ENCODE results near the gene LTB. TPM values are rescaled to one million over a fixed set of nuclear protein-coding genes. Genes with fewer than 3 reads are reported as not detected.

LTB gene, protein sequence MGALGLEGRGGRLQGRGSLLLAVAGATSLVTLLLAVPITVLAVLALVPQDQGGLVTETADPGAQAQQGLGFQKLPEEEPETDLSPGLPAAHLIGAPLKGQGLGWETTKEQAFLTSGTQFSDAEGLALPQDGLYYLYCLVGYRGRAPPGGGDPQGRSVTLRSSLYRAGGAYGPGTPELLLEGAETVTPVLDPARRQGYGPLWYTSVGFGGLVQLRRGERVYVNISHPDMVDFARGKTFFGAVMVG
- polyA plus RNA-seq (ENCODE audit: insufficient read length in 3 of 3): 1 to 10 TPM in 2 of 3 donors, under 1 TPM in 1; 0.89 to 1.4 (median 1.2) TPM

DNA sequence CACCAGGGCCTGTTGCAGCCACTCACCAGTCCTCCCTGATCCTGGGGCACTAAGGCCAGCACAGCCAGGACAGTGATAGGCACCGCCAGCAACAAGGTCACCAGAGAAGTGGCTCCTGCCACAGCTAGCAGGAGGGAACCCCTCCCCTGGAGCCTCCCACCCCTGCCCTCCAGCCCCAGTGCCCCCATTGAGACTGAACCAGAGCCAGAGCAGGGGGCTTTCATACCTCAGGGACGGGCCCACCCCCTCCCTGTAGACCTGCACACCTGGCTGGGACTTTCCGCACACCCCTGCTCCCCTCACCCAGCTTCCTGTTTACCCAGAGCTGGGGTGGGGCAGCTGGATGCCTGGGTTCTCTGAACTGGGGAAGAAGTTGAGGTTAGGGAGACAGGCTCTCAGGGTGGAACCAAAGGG, at the start of gene LTB:
Gene LTB (minus strand): TSS at position 195 of the 414 bp plus-strand sequence. CDS start 7 bp downstream, at position 188.
- DNase-seq (ENCODE audit: low read depth in 3 of 3, low spot score in 2 of 3): no peak

DNA sequence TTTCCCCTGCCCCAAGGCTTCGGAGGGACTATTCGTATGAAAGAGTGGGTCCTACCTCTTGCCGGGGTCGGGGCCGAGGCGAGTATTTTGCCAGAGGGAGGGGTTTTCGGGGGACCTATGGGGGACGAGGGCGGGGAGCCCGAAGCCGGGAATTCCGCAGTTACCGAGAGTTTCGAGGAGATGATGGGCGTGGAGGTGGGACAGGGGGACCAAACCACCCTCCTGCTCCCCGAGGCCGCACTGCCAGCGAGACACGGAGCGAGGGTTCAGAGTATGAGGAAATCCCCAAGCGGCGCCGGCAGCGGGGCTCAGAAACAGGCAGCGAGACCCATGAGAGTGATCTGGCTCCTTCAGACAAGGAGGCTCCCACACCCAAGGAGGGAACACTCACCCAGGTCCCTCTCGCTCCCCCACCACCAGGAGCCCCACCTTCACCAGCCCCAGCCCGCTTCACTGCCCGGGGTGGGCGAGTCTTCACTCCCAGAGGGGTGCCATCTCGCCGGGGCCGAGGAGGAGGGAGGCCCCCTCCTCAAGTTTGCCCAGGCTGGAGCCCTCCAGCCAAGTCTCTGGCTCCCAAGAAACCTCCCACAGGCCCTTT, 49.6 kb upstream of the LTB start:
- no peak for DNase-seq (ENCODE audit: low read depth in 3 of 3, low spot score in 2 of 3)

DNA sequence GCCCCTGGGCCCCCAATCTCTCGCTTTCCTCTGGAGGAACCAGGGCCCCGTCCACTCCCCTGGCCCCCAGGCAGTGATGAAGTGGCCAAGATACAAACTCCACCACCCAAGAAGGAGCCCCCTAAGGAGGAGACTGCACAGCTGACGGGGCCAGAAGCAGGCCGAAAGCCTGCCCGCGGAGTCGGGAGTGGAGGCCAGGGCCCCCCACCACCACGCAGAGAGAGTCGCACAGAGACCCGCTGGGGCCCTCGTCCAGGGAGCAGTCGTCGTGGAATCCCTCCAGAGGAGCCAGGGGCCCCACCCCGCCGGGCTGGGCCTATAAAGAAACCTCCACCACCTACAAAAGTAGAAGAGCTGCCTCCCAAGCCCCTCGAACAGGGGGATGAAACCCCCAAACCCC, 49.0 kb upstream of the LTB start:
- DNase-seq (ENCODE audit: low read depth in 3 of 3, low spot score in 2 of 3): no peak

DNA sequence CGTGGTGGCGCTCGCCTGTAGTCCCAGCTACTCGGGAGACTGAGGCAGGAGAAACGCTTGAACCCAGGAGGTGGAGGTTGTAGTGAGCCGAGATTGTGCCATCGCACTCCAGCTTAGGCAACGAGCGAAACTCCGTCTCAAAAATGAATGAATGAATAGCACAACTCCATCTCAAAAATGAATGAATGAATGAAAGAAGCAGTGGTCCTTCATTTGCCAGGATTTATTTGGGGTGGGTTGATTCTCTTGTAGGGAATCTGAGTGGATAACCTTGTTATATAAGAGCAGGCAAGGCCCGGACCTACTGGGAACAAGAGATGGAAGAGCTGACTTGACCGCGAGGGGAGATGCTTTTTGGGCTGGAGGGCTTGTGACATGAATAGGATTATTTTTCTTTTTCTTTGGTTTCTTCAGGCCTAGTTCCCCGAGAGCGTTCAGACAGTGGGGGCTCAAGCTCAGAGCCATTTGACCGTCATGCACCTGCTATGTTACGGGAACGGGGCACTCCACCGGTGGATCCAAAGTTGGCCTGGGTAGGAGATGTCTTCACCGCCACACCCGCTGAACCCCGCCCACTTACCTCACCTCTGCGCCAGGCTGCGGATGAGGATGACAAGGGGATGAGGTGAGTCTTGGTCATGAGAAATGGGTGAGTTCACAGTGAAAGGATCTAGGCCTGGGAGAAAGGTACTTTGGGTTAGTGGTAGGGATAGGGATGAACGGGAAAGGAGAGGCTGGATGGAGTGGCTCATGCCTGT, 48.1 kb upstream of the LTB start:
- DNase-seq (ENCODE audit: low read depth in 3 of 3, low spot score in 2 of 3): no peak

DNA sequence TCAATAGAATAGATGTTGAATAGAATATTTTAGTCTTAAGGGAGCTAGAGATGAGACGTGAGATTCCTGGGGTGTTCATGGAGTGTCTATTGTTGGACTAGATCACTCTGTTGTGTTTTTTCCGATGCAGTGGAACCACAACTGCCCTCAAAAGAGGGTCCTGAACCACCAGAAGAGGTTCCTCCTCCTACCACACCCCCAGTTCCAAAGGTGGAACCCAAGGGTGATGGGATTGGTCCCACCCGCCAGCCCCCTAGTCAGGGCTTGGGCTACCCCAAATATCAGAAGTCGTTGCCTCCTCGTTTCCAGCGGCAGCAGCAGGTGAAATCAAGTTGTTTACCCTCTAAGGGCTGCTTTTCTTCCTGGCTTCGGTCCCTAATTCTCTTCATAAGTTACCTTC, 46.8 kb upstream of the LTB start:
- no peak for DNase-seq (ENCODE audit: low read depth in 3 of 3, low spot score in 2 of 3)

DNA sequence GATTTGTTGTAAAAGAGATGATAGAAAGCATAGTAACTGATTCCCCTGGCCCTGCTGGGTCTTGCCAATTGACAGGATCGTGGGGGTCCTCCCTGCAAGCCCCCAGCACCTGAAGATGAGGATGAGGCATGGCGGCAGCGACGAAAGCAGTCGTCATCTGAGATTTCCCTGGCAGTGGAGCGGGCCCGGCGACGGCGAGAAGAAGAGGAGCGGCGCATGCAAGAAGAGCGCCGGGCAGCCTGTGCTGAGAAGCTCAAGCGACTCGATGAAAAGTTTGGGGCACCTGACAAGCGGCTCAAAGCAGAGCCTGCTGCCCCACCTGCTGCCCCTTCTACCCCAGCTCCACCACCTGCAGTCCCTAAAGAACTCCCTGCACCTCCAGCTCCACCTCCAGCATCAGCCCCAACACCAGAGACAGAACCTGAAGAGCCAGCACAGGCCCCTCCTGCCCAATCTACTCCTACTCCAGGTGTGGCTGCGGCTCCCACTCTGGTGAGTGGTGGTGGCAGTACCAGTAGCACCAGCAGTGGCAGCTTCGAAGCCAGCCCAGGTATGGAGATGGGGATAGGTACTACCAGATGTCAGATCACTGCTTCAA, 45.6 kb upstream of the LTB start:
- DNase-seq (ENCODE audit: low read depth in 3 of 3, low spot score in 2 of 3): no peak

DNA sequence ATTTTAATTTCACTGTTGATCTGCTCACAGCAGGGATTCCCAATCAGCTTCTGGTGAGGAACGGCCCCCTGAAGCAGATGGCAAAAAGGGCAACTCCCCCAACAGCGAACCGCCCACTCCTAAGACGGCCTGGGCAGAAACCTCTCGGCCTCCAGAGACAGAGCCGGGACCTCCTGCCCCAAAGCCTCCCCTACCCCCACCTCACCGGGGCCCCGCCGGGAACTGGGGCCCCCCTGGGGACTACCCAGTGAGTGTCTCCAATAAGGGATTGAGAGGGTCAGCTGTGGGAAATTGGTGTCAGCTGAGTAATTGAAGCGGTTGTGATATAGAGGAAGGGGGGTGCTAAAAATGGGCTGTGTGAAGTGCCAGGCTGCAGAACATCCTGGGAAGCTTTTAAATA, 44.7 kb upstream of the LTB start:
- DNase-seq (ENCODE audit: low read depth in 3 of 3, low spot score in 2 of 3): no peak

DNA sequence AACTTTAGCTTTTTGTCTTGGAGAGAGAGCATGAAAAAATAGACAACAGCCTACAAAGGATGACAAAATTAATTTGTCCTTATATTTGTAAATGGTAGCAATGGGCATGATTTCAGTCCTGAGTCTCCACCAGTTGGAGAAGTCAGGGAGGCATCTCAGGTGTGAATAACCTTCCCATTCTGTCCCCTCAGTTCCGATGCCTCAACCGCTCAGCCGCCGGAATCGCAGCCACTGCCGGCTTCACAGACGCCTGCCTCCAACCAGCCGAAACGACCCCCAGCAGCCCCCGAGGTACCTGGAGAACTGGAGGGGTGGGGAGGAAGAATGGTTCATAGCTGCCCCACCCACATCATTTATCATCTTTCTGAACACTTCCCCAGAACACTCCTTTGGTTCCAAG, 41.8 kb upstream of the LTB start:
- DNase-seq (ENCODE audit: low read depth in 3 of 3, low spot score in 2 of 3): no peak

DNA sequence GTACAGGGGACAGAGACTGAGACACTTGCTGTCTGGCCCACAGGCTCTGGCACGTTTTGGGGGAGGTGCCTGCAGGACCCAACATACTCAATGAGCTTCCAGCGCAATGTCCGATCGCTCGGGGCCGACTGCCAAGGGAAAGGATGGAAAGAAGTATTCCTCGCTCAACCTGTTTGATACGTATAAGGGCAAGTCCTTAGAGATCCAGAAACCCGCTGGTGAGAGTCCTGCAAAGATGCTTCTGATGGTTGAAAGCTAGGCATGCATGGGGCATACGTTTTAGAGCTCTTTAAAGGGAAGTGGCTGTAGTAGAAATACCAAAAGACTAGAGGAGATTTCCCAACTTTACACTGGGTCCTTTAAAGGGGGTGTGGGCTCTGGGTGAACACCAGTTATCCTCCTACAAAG, 40.5 kb upstream of the LTB start:
- DNase-seq (ENCODE audit: low read depth in 3 of 3, low spot score in 2 of 3): no peak

DNA sequence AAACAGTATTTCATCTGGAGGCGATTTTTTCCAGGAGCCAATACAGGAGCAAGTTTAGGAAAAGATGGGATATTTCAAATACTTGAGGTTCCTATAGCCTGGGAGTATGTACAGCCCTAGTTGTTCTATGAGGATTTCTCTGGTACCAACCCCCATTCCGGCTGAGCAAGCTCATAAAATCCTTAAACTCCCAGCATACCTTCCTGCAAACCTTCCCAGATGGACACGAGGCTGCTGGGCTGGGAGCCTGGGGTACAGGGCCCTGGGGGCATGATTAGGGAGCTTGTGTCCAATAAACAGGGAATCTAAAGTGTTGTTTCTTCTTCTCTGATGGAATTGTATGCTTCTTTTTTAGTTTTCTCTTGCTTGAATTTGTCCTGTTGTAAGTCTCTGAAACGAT, 39.8 kb upstream of the LTB start:
- no peak for DNase-seq (ENCODE audit: low read depth in 3 of 3, low spot score in 2 of 3)

DNA sequence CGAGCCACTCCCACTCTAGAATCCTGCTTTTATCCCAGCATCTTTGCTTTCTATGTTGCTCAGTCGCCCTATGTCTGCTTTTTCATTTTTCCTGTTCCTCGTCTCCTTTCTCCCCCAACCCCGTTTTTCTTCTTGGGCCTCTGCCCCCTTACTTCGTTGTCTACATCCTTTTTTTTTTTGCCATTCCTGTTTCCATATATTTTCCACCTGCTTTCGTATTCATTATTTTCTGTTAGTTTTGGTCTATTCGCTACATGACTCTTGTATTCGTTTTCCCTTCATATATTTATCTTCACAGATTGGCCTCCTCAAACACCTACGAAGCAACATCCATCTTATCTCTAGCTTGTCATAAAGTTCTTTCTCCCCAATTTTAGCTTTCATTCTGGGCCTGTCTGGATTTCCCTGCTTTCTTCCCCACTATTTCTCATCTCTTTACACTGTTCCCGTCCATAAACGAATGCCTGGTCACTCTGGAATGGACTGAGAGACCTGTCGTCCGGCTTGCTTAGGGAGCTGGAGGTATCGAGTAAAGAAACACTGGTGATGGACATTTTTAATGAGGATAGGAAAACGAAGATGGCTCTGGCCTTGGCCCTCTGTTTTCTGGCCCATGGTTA, 39.2 kb upstream of the LTB start:
- DNase-seq (ENCODE audit: low read depth in 3 of 3, low spot score in 2 of 3): no peak

DNA sequence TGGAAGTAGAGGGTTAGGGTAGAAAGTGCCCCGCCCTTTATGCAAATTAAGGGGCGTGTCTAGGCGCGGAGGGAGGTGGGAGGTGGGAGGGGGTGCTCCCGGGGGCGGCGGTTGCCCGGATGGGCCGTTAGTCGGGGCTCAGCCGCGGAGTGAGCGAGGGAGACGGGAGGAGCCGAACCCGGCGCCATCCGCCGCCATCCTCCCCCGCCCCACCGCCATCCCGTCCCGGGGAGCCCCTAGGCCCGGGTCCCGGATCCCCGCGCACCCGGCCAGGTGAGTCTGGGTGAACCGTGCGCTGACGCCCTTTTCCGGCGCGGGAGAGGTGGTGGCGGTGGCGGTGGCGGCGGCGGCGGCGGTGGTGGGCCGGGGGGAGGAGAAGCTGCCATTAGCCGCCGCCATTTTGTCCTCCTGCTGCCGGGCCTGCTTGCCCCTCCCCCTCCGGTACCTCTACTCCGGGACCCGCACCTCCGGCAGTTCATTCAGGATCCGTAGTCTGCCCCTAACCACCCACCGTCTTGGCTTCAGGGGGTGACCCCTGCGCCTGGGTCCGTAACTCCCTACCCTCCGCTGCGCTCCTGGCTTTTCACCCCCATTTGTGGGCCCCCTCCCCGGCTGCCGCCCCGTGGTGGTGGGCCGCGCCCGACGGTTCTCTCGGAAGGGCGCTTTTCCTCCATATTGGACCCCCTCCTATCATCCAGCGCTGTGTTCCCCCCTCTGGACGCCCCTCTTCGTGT, 38.5 kb upstream of the LTB start, which contains the start of gene PRRC2A:
Gene PRRC2A (plus strand): TSS at position 130 of the 734 bp plus-strand sequence. CDS start 2,075 bp downstream, outside the sequence.
- DNase-seq (ENCODE audit: low read depth in 3 of 3, low spot score in 2 of 3): peak in 1 of 3 donors; percentile 56

DNA sequence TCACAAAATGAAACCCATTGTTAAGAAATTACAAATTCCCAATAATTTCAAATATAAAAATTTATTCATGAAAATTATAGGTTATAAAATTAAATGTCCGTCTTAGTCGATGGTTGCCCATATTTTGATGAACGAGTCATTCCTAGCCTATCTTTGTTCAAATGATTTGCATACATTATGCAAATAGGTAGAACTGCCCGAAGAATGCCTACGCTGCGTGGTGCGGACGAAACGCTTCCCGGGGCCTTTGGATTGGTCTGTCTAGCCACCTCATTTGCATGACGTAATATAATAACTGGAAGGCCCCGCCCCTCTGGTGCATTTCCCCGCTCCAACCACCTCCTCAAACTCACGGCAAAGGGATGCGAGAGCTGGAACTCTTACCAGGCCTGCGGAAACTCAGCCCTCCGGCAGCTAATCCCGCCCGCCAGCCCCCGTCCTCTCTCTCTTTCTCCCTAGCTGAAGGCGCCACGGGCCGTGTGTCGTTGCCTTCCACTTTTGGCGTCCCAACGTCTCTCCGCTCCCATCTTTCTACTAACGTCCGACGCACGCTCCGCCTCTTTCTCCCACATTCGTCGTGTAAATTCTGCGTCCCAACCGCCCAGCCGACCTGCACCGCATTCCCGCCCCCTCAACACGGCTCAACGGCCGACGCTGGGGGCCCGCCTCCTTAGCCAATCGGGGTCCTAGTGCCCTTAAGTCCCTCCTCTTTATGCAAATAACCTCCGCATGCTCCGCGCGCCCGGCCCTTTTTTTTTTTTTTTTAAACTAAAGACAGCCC, 37.8 kb upstream of the LTB start:
- peak; percentile 96 to 99 (median 98) for DNase-seq (ENCODE audit: low read depth in 3 of 3, low spot score in 2 of 3)

DNA sequence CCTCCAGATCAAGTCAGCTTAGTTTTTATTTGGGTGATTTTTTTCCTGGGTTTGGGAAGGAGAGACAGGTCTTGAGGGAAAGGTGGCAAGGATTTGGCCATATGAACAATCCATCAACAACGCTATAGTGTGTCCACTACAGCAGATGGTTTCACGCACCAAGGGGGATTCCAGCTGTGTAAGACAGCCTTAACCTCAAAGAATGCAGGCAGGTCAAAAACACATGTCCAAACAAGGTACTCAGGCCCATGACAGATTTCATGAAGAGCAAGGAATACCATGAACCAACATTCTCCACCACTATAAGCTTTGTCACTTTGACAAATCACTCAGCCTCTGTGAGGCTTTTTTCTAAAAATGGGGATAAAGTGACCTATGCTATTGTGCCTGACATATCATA, 34.8 kb upstream of the LTB start:
- DNase-seq (ENCODE audit: low read depth in 3 of 3, low spot score in 2 of 3): no peak

DNA sequence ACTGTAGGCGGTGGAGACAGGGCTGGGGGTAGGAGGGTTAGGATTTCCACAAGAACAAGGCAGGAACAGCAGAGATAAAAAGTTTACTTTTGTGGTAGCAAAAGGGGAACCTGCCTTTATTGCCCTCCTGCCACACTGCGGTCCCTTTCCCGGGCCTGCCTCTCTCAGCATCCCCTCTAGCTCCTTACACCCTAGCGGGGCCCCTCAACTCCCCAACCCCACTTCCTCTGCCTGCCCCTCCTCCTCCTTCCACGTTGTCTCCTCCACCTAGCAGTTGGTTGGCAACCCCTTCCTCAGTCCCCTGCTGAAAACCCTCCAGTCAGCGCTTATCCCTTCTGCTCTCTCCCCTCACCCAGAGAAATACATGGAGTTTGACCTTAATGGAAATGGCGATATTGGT, 33.5 kb upstream of the LTB start:
- DNase-seq (ENCODE audit: low read depth in 3 of 3, low spot score in 2 of 3): no peak

DNA sequence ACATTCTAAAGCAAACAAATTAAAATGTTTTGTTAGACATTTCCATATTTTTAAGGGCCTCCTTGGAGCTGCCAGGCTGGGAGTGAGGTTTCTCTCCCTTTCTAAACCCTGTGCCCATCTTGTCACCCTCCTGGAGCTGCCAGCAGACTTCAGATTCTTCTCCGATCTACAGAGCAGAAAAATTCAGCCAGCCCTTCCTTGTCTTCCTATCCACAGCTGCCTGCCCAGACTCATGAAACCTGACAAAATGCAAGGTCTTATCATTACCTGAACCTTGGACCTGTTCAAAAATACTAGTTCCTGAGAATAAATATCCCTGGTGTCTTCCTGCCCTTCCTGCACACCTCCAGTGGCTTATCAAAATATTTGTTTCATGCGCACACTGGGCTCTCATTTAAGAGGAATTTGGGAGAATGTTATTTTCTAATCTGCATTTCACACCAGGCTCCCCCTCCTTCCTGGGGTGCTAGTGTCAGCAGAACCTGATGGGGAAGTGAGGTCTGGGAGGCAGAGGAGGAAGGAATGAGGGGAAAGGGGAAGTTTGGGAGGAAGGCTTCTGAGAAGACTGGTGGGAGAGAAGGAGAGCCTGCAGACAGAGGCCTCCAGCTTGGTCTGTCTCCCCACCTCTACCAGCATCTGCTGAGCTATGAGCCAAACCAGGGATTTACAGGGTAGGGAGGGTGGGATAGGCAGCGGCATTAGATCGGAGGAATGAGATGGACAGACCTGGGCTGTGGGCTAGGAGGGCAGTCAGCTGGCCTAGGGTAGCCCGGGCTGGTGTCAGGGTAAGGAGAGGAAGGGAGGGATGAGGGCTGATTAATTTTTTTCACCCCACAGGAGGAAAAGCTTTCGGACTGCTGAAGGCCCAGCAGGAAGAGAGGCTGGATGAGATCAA, 32.7 kb upstream of the LTB start, which contains the start of gene AIF1:
Gene AIF1 (plus strand): TSS at position 551 of the 895 bp plus-strand sequence. CDS start 96 bp downstream, at position 647.
- DNase-seq (ENCODE audit: low read depth in 3 of 3, low spot score in 2 of 3): no peak

DNA sequence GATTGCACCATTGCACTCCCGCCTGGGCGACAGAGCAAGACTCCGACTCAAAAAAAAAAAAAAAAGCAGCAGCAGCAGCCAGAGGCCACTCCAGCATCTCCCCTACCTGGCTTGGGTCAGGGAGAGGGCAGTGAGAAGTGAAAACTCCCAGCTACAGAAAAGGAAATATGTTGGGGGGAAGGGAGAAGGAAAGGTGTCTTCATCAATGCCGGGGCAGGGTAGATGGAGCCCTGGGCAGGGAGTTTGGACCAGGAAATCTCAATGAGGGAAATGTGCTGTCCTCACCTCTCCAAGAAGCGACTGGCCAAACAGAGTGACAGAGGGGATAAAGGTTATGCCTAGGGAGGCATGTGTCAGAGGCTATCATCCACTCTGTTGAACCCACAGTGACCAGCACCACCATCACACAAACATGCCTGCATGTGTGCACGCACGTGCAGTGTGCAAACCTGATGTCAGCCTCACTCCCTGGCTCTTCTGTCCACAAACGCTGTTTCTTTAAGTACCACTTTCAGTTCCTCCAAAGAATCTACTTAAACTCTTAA, 31.9 kb upstream of the LTB start:
- no peak for DNase-seq (ENCODE audit: low read depth in 3 of 3, low spot score in 2 of 3)

DNA sequence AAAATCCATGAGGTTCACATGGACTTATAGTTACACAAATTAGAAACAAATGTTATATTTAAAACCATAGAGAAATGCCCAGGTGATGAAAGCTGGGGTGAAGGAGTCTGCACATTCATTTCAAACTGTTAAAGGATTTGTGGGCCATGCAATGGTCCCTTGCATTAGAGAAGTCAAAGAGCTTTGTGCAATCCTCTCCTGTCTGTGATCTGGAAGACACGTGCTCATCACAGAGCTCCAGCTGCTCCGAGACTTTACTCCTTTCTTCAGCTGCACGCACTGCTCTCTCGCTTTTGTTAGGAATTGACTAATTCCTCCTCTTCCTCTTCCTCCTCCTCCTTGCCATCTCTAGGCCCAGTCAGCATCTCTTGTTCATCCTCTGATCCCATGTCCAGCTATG, 28.7 kb upstream of the LTB start:
- DNase-seq (ENCODE audit: low read depth in 3 of 3, low spot score in 2 of 3): no peak

All from right renal cortex interstitium (tissue), 3 donors.